Right renal cortex interstitium (tissue), 3 donors: ENCODE measurements around the gene GAK. TPM values are rescaled to one million over a fixed set of nuclear protein-coding genes. Genes with fewer than 3 reads are reported as not detected.
"Not testable (repeated sequence)": the region's sequence is repeated elsewhere in the genome, so short reads cannot be mapped to it uniquely, and the experiment has no call there.

Experiments used
- DNase-seq, 3 donors: peaks; one replicate each; pipeline ENCODE4 v3.0.0-alpha.2; 2013; ENCODE audit warnings: low read depth in 3 of 3, low spot score in 2 of 3
- polyA plus RNA-seq, 3 donors: library from polyadenylated mRNA; unstranded; fragments of 120-200 nt; gene quantifications; one replicate each; pipeline ENCODE4 v1.2.1, GENCODE V29; 2013; ENCODE audit not compliant: insufficient read length in 3 of 3

Gene GAK
- polyA plus RNA-seq, 3 donors, result 43.4 to 51.6 (median 50.9) TPM

GRCh38 chr4:930028-930551 lies 2.0 kb downstream of the GAK start:
- DNase-seq, result no peak

DNA sequence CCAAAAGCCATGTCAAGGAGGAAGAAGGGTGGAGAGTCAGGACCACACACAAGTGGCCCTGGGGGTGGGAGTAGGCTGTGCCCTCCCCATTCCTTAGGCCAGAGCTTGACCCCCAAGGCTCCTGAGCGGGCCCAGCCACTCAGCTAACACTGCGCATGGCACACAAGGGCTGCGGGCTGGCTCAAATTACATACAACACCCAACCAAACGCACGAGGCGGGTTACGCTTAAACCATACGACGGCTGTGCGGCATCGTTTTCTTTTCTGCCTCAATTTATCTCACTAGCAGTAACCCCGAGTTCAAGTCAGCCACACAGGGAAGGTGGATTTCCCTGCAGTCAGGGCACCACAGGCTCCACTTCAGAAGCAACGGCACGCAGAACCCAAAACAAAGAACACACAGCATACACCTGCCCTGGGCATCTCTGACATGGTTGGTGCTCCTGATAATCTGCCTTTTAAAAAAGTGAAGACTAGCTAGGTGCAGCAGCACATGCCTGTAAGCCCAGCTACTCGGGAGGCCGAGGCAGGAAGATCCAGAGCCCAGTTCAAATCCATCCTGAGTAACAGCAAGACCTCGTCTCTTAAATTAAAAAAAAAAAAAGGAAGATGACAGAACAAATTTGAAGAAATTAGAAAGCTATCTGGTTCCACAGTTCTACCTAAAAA lies 2.9 kb downstream of the GAK start:
- no peak for DNase-seq

DNA sequence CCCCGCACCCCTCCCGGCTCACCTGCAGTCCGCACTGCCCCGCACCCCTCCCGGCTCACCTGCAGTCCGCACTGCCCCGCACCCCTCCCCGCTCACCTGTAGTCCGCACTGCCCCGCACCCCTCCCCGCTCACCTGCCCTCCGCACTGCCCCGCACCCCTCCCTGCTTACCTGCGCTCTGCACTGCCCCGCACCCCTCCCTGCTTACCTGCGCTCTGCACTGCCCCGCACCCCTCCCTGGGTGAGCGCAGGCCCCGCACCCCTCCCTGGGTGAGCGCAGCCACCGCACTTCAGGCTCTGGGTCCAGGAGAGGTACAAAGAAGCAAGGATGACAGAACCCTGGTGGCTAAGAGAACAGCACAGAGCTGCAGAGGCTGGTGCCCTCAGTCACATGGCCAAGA lies 4.5 kb downstream of the GAK start:
- not testable (repeated sequence) for DNase-seq

GRCh38 chr4:926538-926937 lies 5.6 kb downstream of the GAK start:
- no peak for DNase-seq

GRCh38 chr4:925771-926500 lies 6.2 kb downstream of the GAK start:
- DNase-seq, result no peak

DNA sequence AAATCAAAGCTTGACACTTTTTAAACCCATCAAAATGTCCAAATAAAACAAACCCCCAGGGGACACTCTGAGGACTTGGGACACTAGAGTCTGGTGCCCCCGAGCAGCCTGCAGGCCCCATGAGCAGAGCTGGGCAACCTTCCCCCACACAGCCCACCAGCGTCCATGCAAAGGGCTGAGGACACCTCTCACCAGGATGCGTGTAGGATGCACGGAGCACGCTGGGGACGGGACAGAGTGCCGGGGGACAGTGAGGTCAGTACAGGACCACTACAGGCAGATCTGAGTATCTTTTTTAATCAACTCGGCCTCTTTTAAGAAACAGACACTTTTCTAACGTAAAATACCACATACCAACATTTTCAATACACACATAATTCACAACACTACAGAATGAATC lies 6.9 kb downstream of the GAK start:
- no peak for DNase-seq

DNA sequence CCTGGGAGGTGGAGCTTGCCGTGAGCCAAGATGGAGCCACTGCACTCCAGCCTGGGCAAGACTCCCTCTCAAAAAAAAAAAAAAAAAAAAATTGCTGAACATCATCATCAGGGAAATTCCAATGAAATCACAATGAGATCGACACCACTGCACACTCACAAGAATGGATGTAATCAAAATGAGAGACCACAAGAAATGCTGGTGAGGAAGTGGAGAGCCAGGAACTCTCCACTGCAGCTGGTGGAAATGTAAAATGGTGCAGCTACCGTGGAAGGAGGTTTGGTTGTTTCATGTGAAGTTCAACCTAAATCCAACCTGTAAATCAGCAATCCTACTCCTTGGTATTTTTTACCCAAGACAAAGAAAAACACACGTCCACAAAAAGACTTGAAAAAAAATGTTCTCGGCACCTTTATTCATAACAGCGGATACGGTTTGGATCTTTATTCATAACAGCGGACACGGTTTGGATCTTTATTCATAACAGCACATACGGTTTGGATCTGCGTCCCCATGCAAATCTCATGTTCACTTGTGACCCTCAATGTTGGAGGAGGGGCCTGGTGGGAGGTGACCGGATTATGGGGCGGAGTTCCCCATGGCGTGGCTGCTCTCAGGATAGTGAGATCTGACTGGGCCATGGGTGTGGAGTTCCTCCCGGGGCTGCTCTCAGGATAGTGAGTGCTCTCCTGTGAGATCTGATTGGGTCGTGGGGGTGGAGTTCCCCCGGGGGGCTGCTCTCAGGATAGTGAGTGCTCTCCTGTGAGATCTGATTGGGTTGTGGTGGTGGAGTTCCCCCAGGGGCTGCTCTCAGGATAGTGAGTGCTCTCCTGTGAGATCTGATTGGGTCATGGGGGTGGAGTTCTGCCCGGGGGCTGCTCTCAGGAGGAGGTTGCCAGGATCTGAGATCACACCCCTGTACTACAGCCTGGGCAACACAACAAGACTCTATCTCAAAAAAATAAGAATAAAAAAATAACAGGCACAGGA lies 7.7 kb downstream of the GAK start:
- DNase-seq, result no peak

DNA sequence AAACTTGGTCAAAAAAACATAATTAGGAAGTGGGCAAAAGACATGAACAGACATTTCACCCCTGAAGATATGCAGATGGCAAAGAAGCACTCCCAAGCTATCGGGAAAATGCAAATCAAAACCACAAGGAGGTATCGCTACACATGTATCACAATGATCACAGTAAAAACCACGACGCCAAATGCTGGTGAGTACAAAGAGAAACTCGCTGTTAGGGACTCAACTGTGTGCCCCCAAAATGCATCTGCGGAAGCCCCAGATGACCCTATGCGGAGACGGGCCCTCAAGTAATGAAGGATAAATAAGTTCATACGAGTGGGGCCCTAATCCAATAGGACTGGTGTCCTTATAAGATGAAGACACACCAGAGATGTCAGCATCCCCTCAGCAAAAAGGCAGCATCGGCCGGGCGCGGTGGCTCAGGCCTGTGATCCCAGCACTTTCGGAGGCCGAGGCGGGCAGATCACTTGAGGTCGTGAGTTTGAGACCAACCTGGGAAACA lies 10.2 kb downstream of the GAK start:
- DNase-seq, result no peak

GRCh38 chr4:919004-919680 lies 13.0 kb downstream of the GAK start:
- not testable (repeated sequence) for DNase-seq

- DNase-seq, result not testable (repeated sequence)
These were observed 13.5 kb downstream of the GAK start for GRCh38 chr4:918591-918990.

GRCh38 chr4:917992-918391 lies 14.1 kb downstream of the GAK start:
- no peak for DNase-seq

DNA sequence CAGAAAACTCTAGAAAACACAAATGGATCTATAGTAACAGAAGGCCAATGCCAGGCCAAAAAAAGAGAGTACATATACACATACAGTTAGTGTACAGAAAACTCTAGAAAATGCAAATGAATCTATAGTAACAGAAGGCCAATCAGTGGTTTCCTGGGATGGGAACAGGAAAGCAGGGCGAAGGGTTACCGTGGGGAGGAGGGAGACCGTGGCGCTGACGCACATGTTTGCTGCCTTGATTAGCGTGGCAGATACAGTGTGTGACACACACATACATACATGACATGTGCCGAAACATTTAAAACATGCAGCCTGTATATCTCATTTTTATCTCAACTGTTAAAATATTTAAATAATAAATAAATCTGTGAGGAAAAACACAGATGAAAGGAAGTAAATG lies 14.7 kb downstream of the GAK start:
- no peak for DNase-seq

DNA sequence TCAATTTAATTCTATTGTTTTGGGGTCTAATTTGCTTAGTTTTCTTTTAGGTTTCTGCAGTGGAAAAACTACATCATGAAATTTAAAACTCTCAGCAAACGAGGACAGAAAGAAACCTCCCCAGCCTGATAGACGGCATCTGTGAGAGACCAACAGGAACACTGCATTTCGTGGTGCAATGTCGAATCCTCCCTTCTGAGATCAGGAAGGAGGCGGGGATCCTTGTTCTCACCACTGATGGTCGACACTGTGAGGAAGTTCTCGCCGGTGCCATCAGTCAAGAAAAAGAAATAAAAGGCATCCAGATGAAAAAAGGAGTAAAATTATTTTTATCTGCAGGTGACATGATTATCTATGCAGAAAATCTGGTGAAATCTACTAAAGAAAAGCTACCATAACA lies 16.5 kb downstream of the GAK start:
- no peak for DNase-seq

DNA sequence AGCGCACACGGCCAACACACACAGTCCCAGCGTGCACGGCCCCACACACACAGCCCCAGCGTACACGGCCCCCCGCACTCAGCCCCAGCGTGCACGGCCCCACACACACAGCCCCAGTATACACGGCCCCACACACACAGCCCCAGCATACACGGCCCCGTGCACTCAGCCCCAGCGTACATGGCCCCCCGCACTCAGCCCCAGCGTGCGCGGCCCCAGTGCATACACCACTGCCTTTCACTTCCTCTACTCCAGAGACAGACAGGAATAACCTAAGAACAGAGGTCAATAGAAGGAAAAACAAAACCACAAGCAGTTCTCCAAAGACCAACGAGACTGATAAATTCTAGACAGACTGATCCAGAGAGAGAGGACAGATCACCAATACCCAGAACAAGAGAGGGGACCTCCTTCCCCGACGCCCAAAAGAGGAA lies 17.1 kb downstream of the GAK start:
- no peak for DNase-seq

- no peak for DNase-seq
These were observed 17.6 kb downstream of the GAK start for GRCh38 chr4:914531-914930.

DNA sequence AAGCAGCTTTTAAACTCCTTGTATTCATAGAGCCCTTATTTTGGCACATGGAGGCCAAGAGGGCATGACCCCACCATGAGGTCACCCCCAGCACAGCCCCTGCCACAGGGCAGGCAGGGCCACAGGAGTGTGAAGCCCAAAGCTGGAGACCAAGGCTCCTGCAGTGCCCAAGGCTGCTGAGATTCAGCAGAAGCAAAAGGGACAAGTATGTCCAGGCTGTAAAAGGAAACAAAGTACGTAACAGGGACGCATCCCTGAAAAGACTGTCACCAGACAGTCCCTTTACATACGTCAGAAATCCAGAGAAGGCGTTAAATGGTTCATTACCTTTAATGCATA lies 18.9 kb downstream of the GAK start:
- no peak for DNase-seq

- no peak for DNase-seq
These were observed 19.4 kb downstream of the GAK start for GRCh38 chr4:912548-913279.

DNA sequence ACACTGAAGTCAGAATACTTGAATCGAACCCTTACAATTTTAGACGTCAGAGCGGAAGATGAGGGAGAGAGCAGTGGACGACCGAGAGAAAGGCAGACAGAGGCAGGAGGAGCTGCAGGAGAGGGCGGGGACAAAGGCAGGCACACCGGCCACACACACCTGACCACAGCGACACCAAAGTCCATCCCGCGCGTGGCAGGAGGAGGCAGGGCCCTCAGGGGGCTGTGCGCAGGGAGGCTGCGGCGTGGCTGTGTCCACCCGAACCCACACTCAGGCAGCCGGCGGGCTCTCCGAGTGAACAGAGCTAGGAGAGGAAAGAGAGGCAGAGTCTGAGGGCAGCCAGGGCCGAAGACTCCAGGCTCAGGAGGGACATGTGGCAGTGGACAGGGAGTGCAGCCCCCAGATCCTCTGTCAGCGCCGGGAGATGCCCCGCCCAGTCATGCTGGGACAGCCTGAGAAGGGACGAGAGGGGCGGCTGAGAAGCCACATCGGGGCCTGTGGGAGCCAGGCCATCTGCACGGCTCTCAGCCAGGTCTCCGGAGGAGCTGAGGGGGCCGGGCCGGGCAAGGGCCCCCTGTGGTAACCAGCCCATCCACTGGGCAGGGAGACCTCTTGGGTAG lies 20.1 kb downstream of the GAK start:
- DNase-seq, result no peak

GRCh38 chr4:911221-911751 lies 20.8 kb downstream of the GAK start:
- no peak for DNase-seq
